LNCAP (cell line): ENCODE results near the gene XRCC3.

Source experiments
- CTCF ChIP-seq: fragments of 450-650 bp; IDR thresholded peaks from 2 replicates; pipeline ENCODE4 v1.5.1; 2017; ENCODE audit warnings: mild to moderate bottlenecking

The XRCC3 gene

GRCh38 chr14:103749860-103750259 lies 34.6 kb upstream of the XRCC3 start:
- TF ChIP-seq CTCF: no peak

- no peak for TF ChIP-seq CTCF
Observed at GRCh38 chr14:103749452-103749851, 34.2 kb upstream of the XRCC3 start.

- TF ChIP-seq CTCF: no peak
Observed at GRCh38 chr14:103748534-103748857, 33.2 kb upstream of the XRCC3 start.

GRCh38 chr14:103746701-103747100 lies 31.4 kb upstream of the XRCC3 start:
- no peak for TF ChIP-seq CTCF

GRCh38 chr14:103745424-103745823 lies 30.2 kb upstream of the XRCC3 start:
- no peak for TF ChIP-seq CTCF

- no peak for TF ChIP-seq CTCF
Observed at GRCh38 chr14:103744621-103745395, 29.6 kb upstream of the XRCC3 start.

- TF ChIP-seq CTCF: no peak
Observed at GRCh38 chr14:103743691-103744090, 28.4 kb upstream of the XRCC3 start.
